HepG2 (cell line): ENCODE data around the gene RAET1E. TPM values are rescaled to one million over a fixed set of nuclear protein-coding genes. Genes with fewer than 3 reads are reported as not detected.
A peak's percentile ranks its signal among the peaks of the same experiment; 100 is the strongest.

Experiments
- ATAC-seq: fragments of 200-7000 bp; cut with Tn5 transposase; 3 replicates; pipeline ENCODE4 v1.9.1; 2020; ENCODE audit warnings: mild to moderate bottlenecking, moderate library complexity
- BruUV-seq: library from RNA; stranded (reverse); fragments of 400-500 nt; replicated peaks from 2 replicates; lab custom pipeline; 2021; lab: Mats Ljungman, UMichigan
- CTCF ChIA-PET: fragments of 300-600 bp; formaldehyde crosslinking; extraction: SDS; loops from one replicate; lab custom pipeline; 2021; ENCODE audit warnings: low total read pairs, inconsistent platforms, low intra/inter-chr PET ratio; lab: Yijun Ruan, JAX
- POLR2A ChIA-PET: fragments of 350-600 bp; sonication (Branson Sonifier 250); formaldehyde crosslinking; loops from one replicate; lab custom pipeline; 2020; ENCODE audit warnings: antibody characterized with exemption, inconsistent platforms; lab: Yijun Ruan, JAX
- DNase-seq: peaks from one replicate; pipeline ENCODE4 v3.0.0-alpha.2; 2015; ENCODE audit warnings: low spot score
- FAIRE-seq: peaks from 3 replicates; lab custom pipeline; 2011; peaks lifted over from hg19 to GRCh38; lab: Jason Lieb, UNC
- H2AFZ ChIP-seq: one replicate; pipeline ENCODE4 v1.6.1; 2011; ENCODE audit warnings: low read length, inconsistent platforms
- H3K27ac ChIP-seq: fragments of 300-600 bp; 3 replicates; pipeline ENCODE4 v1.8.0; 2011; ENCODE audit warnings: mixed run types, mild to moderate bottlenecking, mixed read lengths, low read length, inconsistent platforms; ENCODE audit not compliant: insufficient read depth; ENCODE audit errors: extremely low read length
- H3K27me3 ChIP-seq, 2 experiments: fragments of 200-600 bp in 1 of 2; 2 replicates in 1 of 2; 3 replicates in 1 of 2; pipeline versions ENCODE4 v1.6.0 to v1.8.0; 2011; ENCODE audit warnings: low read length in 2 of 2, mild to moderate bottlenecking in 2 of 2, moderate library complexity in 2 of 2, inconsistent platforms in 1 of 2; ENCODE audit not compliant: insufficient read depth in 2 of 2, control insufficient read depth in 1 of 2
- H3K36me3 ChIP-seq, 2 experiments: fragments of 200-600 bp in 1 of 2; replicated peaks in 1 of 2; 2 replicates in 1 of 2; 3 replicates in 1 of 2; pipeline versions ENCODE4 v1.5.1 to v1.8.0; 2011; ENCODE audit warnings: low read length in 2 of 2, inconsistent platforms in 1 of 2; ENCODE audit not compliant: insufficient read depth in 2 of 2, control insufficient read depth in 1 of 2
- H3K4me1 ChIP-seq: 2 replicates; pipeline ENCODE4 v1.5.1; 2012; ENCODE audit warnings: low read length, inconsistent platforms; ENCODE audit not compliant: insufficient read depth
- H3K4me2 ChIP-seq: 2 replicates; pipeline ENCODE4 v1.6.0; 2011; ENCODE audit warnings: low read depth, low read length, inconsistent platforms
- H3K4me3 ChIP-seq, 3 experiments: fragments of 200-600 bp in 1 of 3; sonication (generic), shearing (Covaris generic) in 1 of 3; replicated peaks in 1 of 3; 2 replicates each; pipeline ENCODE4 v1.5.1; 2011 to 2016; ENCODE audit warnings: low read length in 3 of 3, inconsistent platforms in 2 of 3, low read depth in 2 of 3, mild to moderate bottlenecking in 2 of 3, control low read depth in 1 of 3, mixed read lengths in 1 of 3; ENCODE audit not compliant: insufficient read depth in 1 of 3
- H3K79me2 ChIP-seq: one replicate; pipeline ENCODE4 v1.6.1; 2011; ENCODE audit warnings: low read length, inconsistent platforms; ENCODE audit not compliant: insufficient read depth
- H3K9ac ChIP-seq: 2 replicates; pipeline ENCODE4 v1.6.0; 2011; ENCODE audit warnings: mild to moderate bottlenecking, low read depth, low read length, inconsistent platforms; ENCODE audit not compliant: insufficient read depth
- H3K9me3 ChIP-seq: 2 replicates; pipeline ENCODE4 v1.5.1; 2012; ENCODE audit warnings: mild to moderate bottlenecking, low read length
- H4K20me1 ChIP-seq: 2 replicates; pipeline ENCODE4 v1.6.0; 2011; ENCODE audit warnings: inconsistent platforms, mild to moderate bottlenecking, low read length, moderate library complexity; ENCODE audit not compliant: insufficient read depth
- ARHGAP35 ChIP-seq: sonication (generic); formaldehyde crosslinking; IDR thresholded peaks from 2 replicates; pipeline ENCODE4 v1.9.0; 2022; ENCODE audit warnings: mild to moderate bottlenecking, inconsistent platforms, moderate library complexity, missing genetic modification reagents, borderline replicate concordance
- DZIP1 ChIP-seq: sonication (generic); formaldehyde crosslinking; IDR thresholded peaks from 2 replicates; pipeline ENCODE4 v1.5.0; 2020; ENCODE audit warnings: mild to moderate bottlenecking, missing genetic modification reagents
- E2F2 ChIP-seq: sonication (generic); formaldehyde crosslinking; IDR thresholded peaks from 2 replicates; pipeline ENCODE4 v1.4.0; 2020; ENCODE audit warnings: missing genetic modification reagents, borderline replicate concordance
- EZH2 ChIP-seq: conservative IDR thresholded peaks from 2 replicates; pipeline ENCODE4 v1.6.1; 2012; ENCODE audit warnings: mild to moderate bottlenecking, low read depth, low read length, moderate library complexity
- GFI1 ChIP-seq: sonication (generic); formaldehyde crosslinking; IDR thresholded peaks from 2 replicates; pipeline ENCODE4 v1.5.0; 2020; ENCODE audit warnings: missing genetic modification reagents, mild to moderate bottlenecking, borderline replicate concordance
- KLF6 ChIP-seq: IDR thresholded peaks from 2 replicates; pipeline ENCODE4 v1.8.0; 2016; ENCODE audit warnings: missing biosample characterization, missing genetic modification reagents
- NFE2L2 ChIP-seq: fragments of 150-350 bp; IDR thresholded peaks from 2 replicates; pipeline ENCODE4 v1.6.1; 2014; ENCODE audit warnings: low read length
- RBFOX2 ChIP-seq: fragments of 200-400 bp; formaldehyde crosslinking; IDR thresholded peaks from 2 replicates; pipeline ENCODE4 v1.6.1; 2017; ENCODE audit warnings: low read depth, mild to moderate bottlenecking, low read length
- TBL1XR1 ChIP-seq: fragments of 150-350 bp; IDR thresholded peaks from 2 replicates; pipeline ENCODE4 v1.6.1; 2014; ENCODE audit warnings: borderline replicate concordance, low read length; ENCODE audit not compliant: partially characterized antibody
- ZIK1 ChIP-seq: sonication (generic); formaldehyde crosslinking; IDR thresholded peaks from 2 replicates; pipeline ENCODE4 v1.5.0; 2020; ENCODE audit warnings: mild to moderate bottlenecking, low read depth, missing genetic modification reagents, borderline replicate concordance
- ZKSCAN8 ChIP-seq: IDR thresholded peaks from 2 replicates; pipeline ENCODE4 v1.6.1; 2016; ENCODE audit warnings: borderline replicate concordance, missing genetic modification reagents, missing compliant biosample characterization
- ZNF232 ChIP-seq: sonication (generic); formaldehyde crosslinking; IDR thresholded peaks from 2 replicates; pipeline ENCODE4 v1.4.0; 2020; ENCODE audit warnings: missing genetic modification reagents, borderline replicate concordance
- ZNF263 ChIP-seq: sonication (generic); formaldehyde crosslinking; IDR thresholded peaks from 2 replicates; pipeline ENCODE4 v1.4.0; 2020; ENCODE audit warnings: missing genetic modification reagents
- ZNF558 ChIP-seq: sonication (generic); formaldehyde crosslinking; IDR thresholded peaks from 2 replicates; pipeline ENCODE4 v1.9.0; 2022; ENCODE audit warnings: mild to moderate bottlenecking, missing genetic modification reagents, borderline replicate concordance
- ZNF687 ChIP-seq: sonication (generic); formaldehyde crosslinking; IDR thresholded peaks from 2 replicates; pipeline ENCODE4 v1.5.1; 2020; ENCODE audit warnings: mild to moderate bottlenecking, missing genetic modification reagents, moderate library complexity
- WGBS: methylation state at CpG from one replicate; pipeline ENCODE4 v1.1.6; 2017; ENCODE audit warnings: low lambda C conversion rate; 5-methylcytosine and 5-hydroxymethylcytosine counted together
- in situ Hi-C: cut with HindIII; loops from 2 replicates; pipeline ENCODE4 v1.10.0; 2017; ENCODE audit warnings: low pct_unique_long_range_greater_than_20kb; ENCODE audit not compliant: extremely low pct_ligation_motif_present
- intact Hi-C: fragments of 100-400 bp; cut with micrococcal nuclease; formaldehyde crosslinking; loops from one replicate; pipeline ENCODE4 v1.10.0; 2022; ENCODE audit not compliant: unreplicated experiment
- polyA plus RNA-seq, 8 experiments: library from polyadenylated mRNA; depleted of rRNA in 3 of 8; stranded (reverse) in 7 of 8; unstranded in 1 of 8; fragments of >200 nt; fragmentation: Illumina TruSeq in 4 of 8; extraction: Trizol in 4 of 8; gene quantifications; 2 replicates each; pipeline versions ENCODE4 v1.2.1 to v1.2.3, GENCODE V29; 2011 to 2016; ENCODE audit warnings: low read depth in 4 of 8, missing spikeins in 1 of 8, mixed read lengths in 1 of 8; ENCODE audit not compliant: insufficient read depth in 1 of 8
- total RNA-seq, 5 experiments: library from RNA; depleted of rRNA; stranded (reverse); fragments of >200 nt; fragmentation: Illumina TruSeq; extraction: Trizol; gene quantifications; 2 replicates each; pipeline ENCODE4 v1.2.3, GENCODE V29; 2016; ENCODE audit warnings: low read depth in 1 of 5

Gene RAET1E
- total and polyA plus RNA-seq, 2 of the 13 experiments (the other 11 are each of a cell fraction or from before 2014, with no cell fraction given) = not detected

- no peak for FAIRE-seq
- Histone ChIP-seq H3K27ac (no peak overlapping the region), H3K4me2 (peak overlapping the region; percentile 79), H3K27me3 (peaks cover 13 to 68% of the 10 kb centered on the region in 2 experiments), H2AFZ (no peak overlapping the region), H3K79me2 (no peaks in the 10 kb centered on the region), H3K4me3 (peak overlapping the region; percentile 40 to 70 (median 44); a peak in 5 of 6 replicates), H3K9me3 (no peaks in the 10 kb centered on the region), H3K9ac (no peak overlapping the region), H3K36me3 (no peaks in the 10 kb centered on the region; a peak in 1 of 5 replicates), H3K4me1 (peaks cover 34% of the 10 kb centered on the region), H4K20me1 (no peaks in the 10 kb centered on the region)
- no peak for DNase-seq
- in situ Hi-C loops (loop anchor here (5.0 kb wide), 2 partner anchors 81 to 201 kb away; no protein-coding TSS in a partner anchor), intact Hi-C loops (no loop called here)
- BruUV-seq = no TSS peak
- ChIA-PET POLR2A (no interaction called here), CTCF (interaction anchor here (1.2 kb wide), 1 partner anchor 83 kb away, joined by 3 read pairs; no protein-coding TSS in a partner anchor)
- ATAC-seq = no peak
- 60% methylated on average over 33 of the region's 33 CpGs for WGBS
- 0 out of 2 replicates have a peak, but pooled peaks have one; percentile 64 for TF ChIP-seq ZNF558
- no peak for TF ChIP-seq ARHGAP35 (CRISPR knock-in tag)
- TF ChIP-seq DZIP1 = no peak
- TF ChIP-seq ZNF687 (CRISPR knock-in tag) = 0 out of 2 replicates have a peak, but pooled peaks have one; percentile 12
- 0 out of 2 replicates have a peak, but pooled peaks have one; percentile 9 for TF ChIP-seq EZH2
- TF ChIP-seq NFE2L2 = 0 out of 2 replicates have a peak, but pooled peaks have one; percentile 6
- no peak for TF ChIP-seq E2F2 (CRISPR knock-in tag)
- TF ChIP-seq KLF6 = no peak
- TF ChIP-seq TBL1XR1 = no peak
- TF ChIP-seq ZKSCAN8 (CRISPR knock-in tag) = no peak
- no peak for TF ChIP-seq GFI1 (CRISPR knock-in tag)
- TF ChIP-seq RBFOX2 = no peak
- TF ChIP-seq ZNF232 (CRISPR knock-in tag) = 0 out of 2 replicates have a peak, but pooled peaks have one; percentile 5
- TF ChIP-seq ZIK1 = 0 out of 2 replicates have a peak, but pooled peaks have one; percentile 42
- peak; percentile 41 for TF ChIP-seq ZNF263
Measured at GRCh38 chr6:149923327-149923986, 25.5 kb upstream of the RAET1E start.
